Measurements from ENCODE around the gene TNS2. TPM values are rescaled to one million over a fixed set of nuclear protein-coding genes. Genes with fewer than 3 reads are reported as not detected.

TNS2 gene
- total RNA-seq, 1 experiment from 2014 or later, result 3.4 TPM

DNA sequence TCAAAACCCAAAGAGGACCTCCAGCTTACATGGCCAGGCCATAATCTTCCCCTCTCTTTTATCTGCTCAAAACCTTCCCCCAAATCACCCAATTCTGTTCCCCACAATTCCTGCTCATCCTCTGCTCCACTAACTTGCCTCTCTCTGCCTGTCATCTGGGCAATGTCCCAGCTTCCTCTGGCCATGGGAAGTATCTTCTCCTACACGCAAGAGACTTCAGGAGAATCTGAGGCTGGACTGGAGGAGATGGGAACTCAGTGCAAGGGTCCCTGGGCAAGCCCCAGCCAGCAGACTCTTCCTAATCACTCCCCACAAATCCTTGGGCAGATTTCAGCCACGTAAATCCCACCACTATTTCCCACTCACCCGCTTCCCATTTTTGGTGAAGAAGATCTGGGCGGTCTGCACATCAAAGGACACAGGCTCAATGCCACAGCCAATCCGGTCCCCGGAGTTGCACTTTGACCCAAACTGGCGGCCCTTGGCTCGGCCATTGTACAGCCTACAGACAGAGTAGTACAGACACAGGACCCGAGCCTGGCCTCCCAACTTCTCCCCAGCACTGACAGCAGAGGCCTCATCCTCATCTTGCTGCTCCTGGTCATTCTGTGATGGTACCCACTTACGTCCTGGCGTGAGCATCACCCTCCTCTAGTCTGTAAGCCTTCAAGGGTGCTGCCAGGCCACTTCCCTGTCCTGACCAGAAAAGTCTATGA is 24.6 kb downstream of the TNS2 start:
- no TSS peak for BruUV-seq (replicated peaks)
- Histone ChIP-seq H3K27ac (ENCODE audit: low read depth, low read length, poor library complexity, severe bottlenecking) (no peak overlapping the region), H3K36me3 (ENCODE audit: insufficient read depth, low read length, poor library complexity, severe bottlenecking) (peaks cover 12% of the 10 kb centered on the region), H3K4me3 (ENCODE audit: low read depth, low read length, poor library complexity, severe bottlenecking) (no peak overlapping the region), H3K27me3 (replicated peaks; ENCODE audit: insufficient read depth, low read depth, low read length, poor library complexity) (no peaks in the 10 kb centered on the region), H3K9me3 (ENCODE audit: low read depth, low read length, poor library complexity, severe bottlenecking) (no peaks in the 10 kb centered on the region), H3K4me1 (ENCODE audit: insufficient read depth, low read length, poor library complexity, severe bottlenecking) (peaks cover 21% of the 10 kb centered on the region)
- TF ChIP-seq, protein P1, sequence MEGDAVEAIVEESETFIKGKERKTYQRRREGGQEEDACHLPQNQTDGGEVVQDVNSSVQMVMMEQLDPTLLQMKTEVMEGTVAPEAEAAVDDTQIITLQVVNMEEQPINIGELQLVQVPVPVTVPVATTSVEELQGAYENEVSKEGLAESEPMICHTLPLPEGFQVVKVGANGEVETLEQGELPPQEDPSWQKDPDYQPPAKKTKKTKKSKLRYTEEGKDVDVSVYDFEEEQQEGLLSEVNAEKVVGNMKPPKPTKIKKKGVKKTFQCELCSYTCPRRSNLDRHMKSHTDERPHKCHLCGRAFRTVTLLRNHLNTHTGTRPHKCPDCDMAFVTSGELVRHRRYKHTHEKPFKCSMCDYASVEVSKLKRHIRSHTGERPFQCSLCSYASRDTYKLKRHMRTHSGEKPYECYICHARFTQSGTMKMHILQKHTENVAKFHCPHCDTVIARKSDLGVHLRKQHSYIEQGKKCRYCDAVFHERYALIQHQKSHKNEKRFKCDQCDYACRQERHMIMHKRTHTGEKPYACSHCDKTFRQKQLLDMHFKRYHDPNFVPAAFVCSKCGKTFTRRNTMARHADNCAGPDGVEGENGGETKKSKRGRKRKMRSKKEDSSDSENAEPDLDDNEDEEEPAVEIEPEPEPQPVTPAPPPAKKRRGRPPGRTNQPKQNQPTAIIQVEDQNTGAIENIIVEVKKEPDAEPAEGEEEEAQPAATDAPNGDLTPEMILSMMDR (conservative IDR thresholded peaks at IDR 0.05; ENCODE audit: low read depth, low read length), result no peak
- no peak for TF ChIP-seq EZH2 (IDR thresholded peaks at IDR 0.05; ENCODE audit: borderline replicate concordance, low read depth, low read length, poor library complexity, severe bottlenecking)
- intact Hi-C loops (cut with micrococcal nuclease; ENCODE audit: unreplicated experiment), result no loop called here
- no peak for DNase-seq (ENCODE audit: low spot score)
- ChIA-PET POLR2A (ENCODE audit: low non-redundant PET) (no interaction called here), CTCF (interaction anchor here (0.5 to 1.1 kb wide), 2 partner anchors 23 to 24 kb away, joined by 3 to 4 read pairs; partner anchors contain the start of gene IGFBP6)

DNA sequence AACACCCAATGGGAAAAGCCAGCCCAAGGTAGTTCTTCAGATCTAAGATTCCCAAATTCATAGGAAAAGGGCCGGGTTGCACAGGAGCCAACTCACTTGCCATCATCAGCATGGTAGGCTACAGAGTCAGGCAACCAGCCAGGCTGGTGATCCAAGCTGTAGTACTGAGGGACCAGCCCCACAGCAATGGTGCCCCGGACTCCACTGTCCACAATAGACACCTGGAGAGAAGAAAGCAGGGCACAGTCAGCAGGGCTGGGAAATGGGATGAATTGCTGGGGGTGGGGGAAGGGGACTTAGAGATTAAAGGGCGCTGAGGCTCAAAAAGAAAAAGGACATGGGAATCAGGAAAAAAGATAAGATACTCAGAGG is 25.1 kb downstream of the TNS2 start:
- ChIA-PET CTCF (no interaction called here), POLR2A (ENCODE audit: low non-redundant PET) (no interaction called here)
- H3K4me3 ChIP-seq (ENCODE audit: low read depth, low read length, poor library complexity, severe bottlenecking), result no peak overlapping the region
- TF ChIP-seq, protein P1 (conservative IDR thresholded peaks at IDR 0.05; ENCODE audit: low read depth, low read length), result no peak
- H3K27ac ChIP-seq (ENCODE audit: low read depth, low read length, poor library complexity, severe bottlenecking), result no peak overlapping the region
- BruUV-seq (replicated peaks), result no TSS peak
- H3K9me3 ChIP-seq (ENCODE audit: low read depth, low read length, poor library complexity, severe bottlenecking), result no peaks in the 10 kb centered on the region
- H3K36me3 ChIP-seq (ENCODE audit: insufficient read depth, low read length, poor library complexity, severe bottlenecking), result peaks cover 12% of the 10 kb centered on the region
- H3K27me3 ChIP-seq (replicated peaks; ENCODE audit: insufficient read depth, low read depth, low read length, poor library complexity), result no peaks in the 10 kb centered on the region
- H3K4me1 ChIP-seq (ENCODE audit: insufficient read depth, low read length, poor library complexity, severe bottlenecking), result peaks cover 21% of the 10 kb centered on the region
- DNase-seq (ENCODE audit: low spot score), result no peak
- intact Hi-C loops (cut with micrococcal nuclease; ENCODE audit: unreplicated experiment), result no loop called here

DNA sequence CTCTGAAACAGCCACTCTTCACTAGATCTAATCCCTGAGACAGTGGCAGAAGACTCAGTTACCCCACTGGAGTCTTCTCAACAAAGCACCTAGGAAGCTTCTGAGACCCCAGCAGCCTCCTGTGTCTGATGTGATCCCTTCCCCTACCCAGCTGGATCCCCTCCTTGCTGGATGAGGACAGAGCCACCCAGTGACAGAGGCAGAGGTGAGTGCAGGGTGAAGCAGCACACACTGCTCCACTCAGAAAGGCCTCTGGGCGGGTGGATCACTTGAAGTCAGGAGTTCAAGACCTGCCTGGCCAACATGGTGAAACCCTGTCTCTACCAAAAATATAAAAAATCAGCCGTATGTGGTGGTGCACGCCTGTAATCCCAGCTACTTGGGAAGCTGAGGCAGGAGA is 26.6 kb downstream of the TNS2 start:
- H3K27ac ChIP-seq (ENCODE audit: low read depth, low read length, poor library complexity, severe bottlenecking), result no peak overlapping the region
- intact Hi-C loops (cut with micrococcal nuclease; ENCODE audit: unreplicated experiment), result no loop called here
- ChIA-PET CTCF (interaction anchor here (0.9 kb wide), 1 partner anchor 10 kb away, joined by 3 read pairs; no protein-coding TSS in a partner anchor), POLR2A (ENCODE audit: low non-redundant PET) (no interaction called here)
- TF ChIP-seq, protein P1 (conservative IDR thresholded peaks at IDR 0.05; ENCODE audit: low read depth, low read length), result no peak
- no peak for TF ChIP-seq EZH2 (IDR thresholded peaks at IDR 0.05; ENCODE audit: borderline replicate concordance, low read depth, low read length, poor library complexity, severe bottlenecking)
- DNase-seq (ENCODE audit: low spot score), result no peak
- H3K27me3 ChIP-seq (replicated peaks; ENCODE audit: insufficient read depth, low read depth, low read length, poor library complexity), result no peaks in the 10 kb centered on the region
- H3K36me3 ChIP-seq (ENCODE audit: insufficient read depth, low read length, poor library complexity, severe bottlenecking), result peaks cover 9% of the 10 kb centered on the region
- no peaks in the 10 kb centered on the region for H3K9me3 ChIP-seq (ENCODE audit: low read depth, low read length, poor library complexity, severe bottlenecking)
- peaks cover 18% of the 10 kb centered on the region for H3K4me1 ChIP-seq (ENCODE audit: insufficient read depth, low read length, poor library complexity, severe bottlenecking)
- BruUV-seq (replicated peaks), result no TSS peak
- H3K4me3 ChIP-seq (ENCODE audit: low read depth, low read length, poor library complexity, severe bottlenecking), result no peak overlapping the region

Measured in A673 (cell line).